SK-N-SH (cell line): Measurements from ENCODE around the gene CHST15. TPM values are rescaled to one million over a fixed set of nuclear protein-coding genes. Genes with fewer than 3 reads are reported as not detected.

Experiments used
- CTCF ChIA-PET: fragments of 300-600, 350-600 bp; formaldehyde crosslinking; extraction: SDS; loops from one replicate; lab custom pipeline; 2021; lab: Yijun Ruan, JAX
- POLR2A ChIA-PET: fragments of 350-600 bp; sonication (Branson Sonifier 250); formaldehyde crosslinking; extraction: SDS; loops from one replicate; lab custom pipeline; 2020; ENCODE audit warnings: antibody characterized with exemption, inconsistent platforms; lab: Yijun Ruan, JAX
- DNase-seq: peaks from one replicate; pipeline ENCODE4 v3.0.0; 2012
- H2AFZ ChIP-seq: fragments of 200-600 bp; sonication (generic); 2 replicates; pipeline ENCODE4 v1.8.1; 2016; ENCODE audit warnings: antibody characterized with exemption, mild to moderate bottlenecking, low read depth
- H3F3A ChIP-seq: fragments of 200-600 bp; sonication (generic); replicated peaks from 2 replicates; pipeline ENCODE3; 2016; ENCODE audit warnings: antibody characterized with exemption, mild to moderate bottlenecking; ENCODE audit not compliant: insufficient read depth
- H3K27ac ChIP-seq, 2 experiments: fragments of 200-500 bp in 1 of 2; fragments of 200-600 bp in 1 of 2; sonication (Bioruptor generic) in 1 of 2; sonication (generic), shearing (Covaris generic) in 1 of 2; 2 replicates each; pipeline versions ENCODE4 v1.5.1 to v1.6.1; 2014 to 2016; ENCODE audit warnings: low read depth in 2 of 2, inconsistent platforms in 1 of 2, low read length in 1 of 2, mild to moderate bottlenecking in 1 of 2, mixed read lengths in 1 of 2
- H3K27me3 ChIP-seq: fragments of 200-600 bp; sonication (generic), shearing (Covaris generic); 2 replicates; pipeline ENCODE4 v1.6.1; 2016; ENCODE audit warnings: mixed run types; ENCODE audit not compliant: insufficient read depth
- H3K36me3 ChIP-seq, 2 experiments: fragments of 200-500 bp in 1 of 2; fragments of 200-600 bp in 1 of 2; sonication (Bioruptor generic) in 1 of 2; sonication (generic) in 1 of 2; replicated peaks in 1 of 2; 2 replicates each; pipeline versions ENCODE3 to v1.5.1; 2014 to 2016; ENCODE audit warnings: low read length in 1 of 2, mild to moderate bottlenecking in 1 of 2; ENCODE audit not compliant: insufficient read depth in 2 of 2, control insufficient read depth in 1 of 2
- H3K4me1 ChIP-seq, 2 experiments: fragments of 200-500 bp in 1 of 2; fragments of 200-600 bp in 1 of 2; sonication (Bioruptor generic) in 1 of 2; sonication (generic), shearing (Covaris generic) in 1 of 2; 2 replicates each; pipeline versions ENCODE4 v1.5.1 to v1.6.1; 2014 to 2016; ENCODE audit warnings: low read depth in 1 of 2, low read length in 1 of 2, mixed run types in 1 of 2; ENCODE audit not compliant: insufficient read depth in 2 of 2, control insufficient read depth in 1 of 2
- H3K4me2 ChIP-seq: fragments of 200-600 bp; sonication (generic), shearing (Covaris generic); 2 replicates; pipeline ENCODE4 v1.6.1; 2017; ENCODE audit warnings: mixed run types
- H3K4me3 ChIP-seq, 2 experiments: fragments of 200-500 bp in 1 of 2; fragments of 200-600 bp in 1 of 2; sonication (Bioruptor generic) in 1 of 2; sonication (generic), shearing (Covaris generic) in 1 of 2; 2 replicates each; pipeline versions ENCODE4 v1.5.1 to v1.8.1; 2014 to 2016; ENCODE audit warnings: low read depth in 2 of 2, inconsistent platforms in 1 of 2, low read length in 1 of 2, mild to moderate bottlenecking in 1 of 2, mixed read lengths in 1 of 2, moderate library complexity in 1 of 2
- H3K79me2 ChIP-seq: fragments of 200-600 bp; sonication (generic); 2 replicates; pipeline ENCODE4 v1.8.1; 2017; ENCODE audit warnings: mild to moderate bottlenecking; ENCODE audit not compliant: insufficient read depth
- H3K9ac ChIP-seq: fragments of 200-600 bp; sonication (generic); 2 replicates; pipeline ENCODE4 v1.6.1; 2017; ENCODE audit warnings: mixed run types
- H3K9me2 ChIP-seq: fragments of 200-600 bp; sonication (generic); 2 replicates; pipeline ENCODE4 v1.6.1; 2017; ENCODE audit warnings: mixed run types
- H3K9me3 ChIP-seq: fragments of 200-600 bp; sonication (generic); 2 replicates; pipeline ENCODE4 v1.6.1; 2017; ENCODE audit warnings: mixed run types, mild to moderate bottlenecking, moderate library complexity
- H4K20me1 ChIP-seq: fragments of 200-600 bp; sonication (generic); 2 replicates; pipeline ENCODE4 v1.6.1; 2017; ENCODE audit warnings: mild to moderate bottlenecking, mixed run types; ENCODE audit not compliant: insufficient read depth
- EZH2phosphoT487 ChIP-seq: fragments of 200-600 bp; sonication (generic); IDR thresholded peaks from 2 replicates; pipeline ENCODE4 v1.6.1; 2017; ENCODE audit warnings: low read depth, mixed run types, mild to moderate bottlenecking, antibody characterized with exemption, moderate library complexity, borderline replicate concordance
- FOSL2 ChIP-seq: IDR thresholded peaks from 2 replicates; pipeline ENCODE4 v1.4.0; 2012; ENCODE audit warnings: low read depth, mild to moderate bottlenecking, moderate library complexity, borderline replicate concordance
- FOXM1 ChIP-seq: IDR thresholded peaks from 2 replicates; pipeline ENCODE4 v1.4.0; 2012; ENCODE audit warnings: low read depth, mild to moderate bottlenecking
- GABPA ChIP-seq: IDR thresholded peaks from 2 replicates; pipeline ENCODE4 v1.4.0; 2012; ENCODE audit warnings: low read depth, mild to moderate bottlenecking
- MAX ChIP-seq: IDR thresholded peaks from 2 replicates; pipeline ENCODE4 v1.4.0; 2012; ENCODE audit warnings: low read depth
- MEF2A ChIP-seq: IDR thresholded peaks from 2 replicates; pipeline ENCODE4 v1.4.0; 2012; ENCODE audit warnings: low read depth, borderline replicate concordance
- NRF1 ChIP-seq: IDR thresholded peaks from 2 replicates; pipeline ENCODE4 v1.6.1; 2012; ENCODE audit warnings: low read depth, mild to moderate bottlenecking, low read length
- RCOR1 ChIP-seq: fragments of 150-350 bp; IDR thresholded peaks from 2 replicates; pipeline ENCODE4 v1.6.1; 2017; ENCODE audit warnings: antibody characterized with exemption, low read length
- TEAD4 ChIP-seq: IDR thresholded peaks from 2 replicates; pipeline ENCODE4 v1.4.0; 2012; ENCODE audit warnings: mild to moderate bottlenecking, borderline replicate concordance; ENCODE audit not compliant: insufficient read depth
- WGBS: methylation state at CpG from one replicate; pipeline ENCODE4 v1.1.6; 2017; ENCODE audit warnings: low lambda C conversion rate; 5-methylcytosine and 5-hydroxymethylcytosine counted together
- polyA plus RNA-seq, 3 experiments: library from polyadenylated mRNA; depleted of rRNA; stranded (reverse); fragments of >200 nt; gene quantifications; 2 replicates each; pipeline ENCODE4 v1.2.3, GENCODE V29; 2012
- TF ChIP-seq, protein P1 (sequence below): IDR thresholded peaks from 2 replicates; pipeline ENCODE4; 2012
- TF ChIP-seq, protein P2 (sequence below): fragments of 150-350 bp; IDR thresholded peaks from 2 replicates; pipeline ENCODE4 v1.6.1; 2016; ENCODE audit warnings: mild to moderate bottlenecking, low read depth, low read length

CHST15 gene
- polyA plus RNA-seq, 1 of the 3 experiments (the other 2 are of a cell fraction) = 0.02 TPM

DNA sequence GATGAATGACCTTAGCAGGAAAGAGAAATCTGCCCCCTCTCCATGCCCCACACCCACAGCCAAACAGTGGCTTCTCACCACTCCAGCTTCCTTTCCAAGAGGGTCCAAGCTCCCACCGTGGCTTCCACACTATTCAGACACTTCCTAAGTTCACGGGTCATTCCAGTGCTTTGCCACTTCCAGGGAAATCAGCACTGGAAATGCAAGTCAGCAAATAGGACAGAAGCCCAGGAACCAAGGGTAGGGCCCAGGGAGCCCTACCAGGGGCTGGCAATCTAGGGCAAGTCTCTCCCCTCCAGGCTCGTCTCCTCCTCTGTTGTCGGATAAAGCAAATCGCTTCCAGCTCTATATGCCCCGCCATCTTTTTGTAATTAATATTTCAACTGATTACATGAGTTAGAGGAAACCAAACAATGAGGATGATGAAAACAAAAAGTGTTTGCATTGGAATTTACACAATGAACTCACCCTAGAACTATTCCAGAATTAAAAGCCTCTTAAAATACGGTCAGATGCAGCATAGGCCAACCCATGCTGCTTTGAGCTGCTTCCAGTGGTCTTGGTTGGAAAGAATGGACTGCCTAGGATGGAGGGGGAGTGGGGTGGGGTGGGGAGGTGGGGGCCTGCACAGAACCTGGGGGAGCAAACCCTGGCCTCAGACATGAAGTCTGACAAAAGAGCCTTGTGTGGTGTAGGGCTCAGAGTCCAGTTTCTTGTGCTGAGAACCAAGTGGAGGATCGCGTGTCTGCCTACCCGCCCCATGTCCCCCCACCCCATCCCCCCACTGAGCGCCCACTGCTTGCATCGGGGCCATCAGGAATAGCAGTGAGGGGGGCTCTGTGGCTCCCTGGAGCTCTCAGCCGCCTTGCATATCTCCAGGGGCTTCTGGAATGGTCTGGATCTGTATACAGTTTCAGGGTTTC is 127.2 kb downstream of the CHST15 start:
- Histone ChIP-seq H3K36me3 (no peaks in the 10 kb centered on the region), H3K27me3 (no peaks in the 10 kb centered on the region), H4K20me1 (no peaks in the 10 kb centered on the region), H2AFZ (no peak overlapping the region), H3K9ac (no peak overlapping the region), H3K27ac (no peak overlapping the region), H3K4me2 (no peak overlapping the region), H3K4me1 (peaks cover 0 to 6% of the 10 kb centered on the region in 2 experiments; a peak in 1 of 4 replicates), H3K4me3 (no peak overlapping the region), H3K79me2 (no peaks in the 10 kb centered on the region), H3K9me2 (no peaks in the 10 kb centered on the region), H3F3A (no peaks in the 10 kb centered on the region), H3K9me3 (no peaks in the 10 kb centered on the region)
- CTCF ChIA-PET = interaction anchor here (0.7 to 11.6 kb wide), 20 partner anchors 8 to 423 kb away, joined by 3 to 276 read pairs (median 4); no protein-coding TSS in a partner anchor
- DNase-seq = no peak
- 49% methylated on average over 10 of the region's 13 CpGs for WGBS
- TF ChIP-seq FOSL2 (no peak), TEAD4 (no peak), MAX (no peak), RCOR1 (no peak), EZH2phosphoT487 (no peak), MEF2A (no peak)
- TF ChIP-seq, protein P1, sequence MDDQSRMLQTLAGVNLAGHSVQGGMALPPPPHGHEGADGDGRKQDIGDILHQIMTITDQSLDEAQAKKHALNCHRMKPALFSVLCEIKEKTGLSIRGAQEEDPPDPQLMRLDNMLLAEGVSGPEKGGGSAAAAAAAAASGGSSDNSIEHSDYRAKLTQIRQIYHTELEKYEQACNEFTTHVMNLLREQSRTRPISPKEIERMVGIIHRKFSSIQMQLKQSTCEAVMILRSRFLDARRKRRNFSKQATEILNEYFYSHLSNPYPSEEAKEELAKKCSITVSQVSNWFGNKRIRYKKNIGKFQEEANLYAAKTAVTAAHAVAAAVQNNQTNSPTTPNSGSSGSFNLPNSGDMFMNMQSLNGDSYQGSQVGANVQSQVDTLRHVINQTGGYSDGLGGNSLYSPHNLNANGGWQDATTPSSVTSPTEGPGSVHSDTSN = no peak
- TF ChIP-seq, protein P2, sequence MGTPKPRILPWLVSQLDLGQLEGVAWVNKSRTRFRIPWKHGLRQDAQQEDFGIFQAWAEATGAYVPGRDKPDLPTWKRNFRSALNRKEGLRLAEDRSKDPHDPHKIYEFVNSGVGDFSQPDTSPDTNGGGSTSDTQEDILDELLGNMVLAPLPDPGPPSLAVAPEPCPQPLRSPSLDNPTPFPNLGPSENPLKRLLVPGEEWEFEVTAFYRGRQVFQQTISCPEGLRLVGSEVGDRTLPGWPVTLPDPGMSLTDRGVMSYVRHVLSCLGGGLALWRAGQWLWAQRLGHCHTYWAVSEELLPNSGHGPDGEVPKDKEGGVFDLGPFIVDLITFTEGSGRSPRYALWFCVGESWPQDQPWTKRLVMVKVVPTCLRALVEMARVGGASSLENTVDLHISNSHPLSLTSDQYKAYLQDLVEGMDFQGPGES = no peak
- POLR2A ChIA-PET = no interaction called here

GRCh38 chr10:123964953-123965352 is 128.4 kb downstream of the CHST15 start:
- Histone ChIP-seq H3K9ac (no peak overlapping the region), H3K4me2 (no peak overlapping the region), H2AFZ (no peak overlapping the region), H3K27me3 (no peaks in the 10 kb centered on the region), H3K9me3 (no peaks in the 10 kb centered on the region), H3K36me3 (no peaks in the 10 kb centered on the region), H3K27ac (no peak overlapping the region), H3F3A (no peaks in the 10 kb centered on the region), H3K4me1 (peaks cover 0 to 6% of the 10 kb centered on the region in 2 experiments; a peak in 1 of 4 replicates), H3K9me2 (no peaks in the 10 kb centered on the region), H3K4me3 (no peak overlapping the region), H3K79me2 (no peaks in the 10 kb centered on the region), H4K20me1 (no peaks in the 10 kb centered on the region)
- no peak for DNase-seq
- 60% methylated on average over 1 of the region's 3 CpGs for WGBS
- TF ChIP-seq NRF1 (no peak), GABPA (no peak), MAX (no peak), FOXM1 (no peak)
- CTCF ChIA-PET = interaction anchor here (0.6 to 11.6 kb wide), 3 partner anchors 383 to 905 kb away, joined by 3 to 276 read pairs (median 7); no protein-coding TSS in a partner anchor
- POLR2A ChIA-PET = no interaction called here
